ENCODE data around the gene TEAD3. TPM values are rescaled to one million over a fixed set of nuclear protein-coding genes. Genes with fewer than 3 reads are reported as not detected.

Gene TEAD3
- total and polyA plus RNA-seq, 2 of the 4 experiments (the other 2 are of a cell fraction) = 5.2 to 28.0 TPM

DNA sequence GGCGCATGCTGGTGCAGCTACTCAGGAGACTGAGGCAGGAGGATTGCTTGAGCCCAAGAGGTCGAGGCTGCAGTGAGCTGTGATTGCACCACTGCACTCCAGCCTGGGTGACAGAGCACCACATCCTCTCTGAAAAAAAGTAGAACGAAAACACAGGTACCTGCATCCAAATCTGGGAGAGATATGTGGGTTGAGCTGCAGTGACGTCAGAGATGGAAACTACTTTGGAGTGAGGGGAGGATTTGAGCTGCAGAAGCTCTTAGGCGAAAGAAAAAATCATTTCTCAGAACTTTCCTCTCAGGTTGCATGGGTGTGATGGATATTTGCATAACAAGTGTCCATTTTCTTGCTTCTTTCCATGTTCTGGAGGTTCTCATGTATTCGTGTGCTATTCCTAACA is 19.8 kb upstream of the TEAD3 start:
- no peaks in the 10 kb centered on the region for H3K9me1 ChIP-seq (ENCODE audit: insufficient read depth, low read length)
- H4K5ac ChIP-seq (ENCODE audit: low read depth, low read length) = no peak overlapping the region
- H2BK15ac ChIP-seq (ENCODE audit: low read depth, low read length) = no peak overlapping the region
- POLR2A ChIA-PET (ENCODE audit: unreplicated experiment) = no interaction called here
- H3K79me1 ChIP-seq (ENCODE audit: low read depth in 1 of 2, low read length in 2 of 2) = no peaks in the 10 kb centered on the region
- H3K4ac ChIP-seq (ENCODE audit: low read depth, low read length) = no peak overlapping the region
- CTCF ChIA-PET = no interaction called here
- no peak overlapping the region for H3K56ac ChIP-seq (ENCODE audit: extremely low read depth, insufficient read depth, low read length)
- H3K27ac ChIP-seq (ENCODE audit: insufficient read depth, low read length) = no peak overlapping the region
- no peak overlapping the region for H3K4me2 ChIP-seq (ENCODE audit: low read depth, low read length)
- no peak overlapping the region for H2BK5ac ChIP-seq (ENCODE audit: low read depth, low read length, poor library complexity, severe bottlenecking)
- in situ Hi-C loops (cut with MboI; ENCODE audit: low sequenced_read_pairs) = no loop called here
- H4K8ac ChIP-seq (ENCODE audit: low read depth in 2 of 2, low read length in 2 of 2) = no peak overlapping the region
- no peak overlapping the region for H3K23ac ChIP-seq (ENCODE audit: low read depth, low read length)
- no peak overlapping the region for H4K91ac ChIP-seq (ENCODE audit: insufficient read depth, low read depth, low read length)
- no peak overlapping the region for H2AFZ ChIP-seq (replicated peaks; ENCODE audit: low read length, poor library complexity)
- H3K4me1 ChIP-seq (ENCODE audit: control insufficient read depth, insufficient read depth, low read length) = no peaks in the 10 kb centered on the region
- WGBS, 2 experiments (ENCODE audit: extremely low coverage in 2 of 2, insufficient read length in 1 of 2) = 80% methylated on average over 1 of the region's 6 CpGs; no CpG with 5 or more reads in 1 of the 2 experiments
- H3K9ac ChIP-seq (ENCODE audit: low read depth, low read length) = no peak overlapping the region
- DNase-seq (no peak), ATAC-seq (ENCODE audit: low read depth) (no peak)
- no peaks in the 10 kb centered on the region for H3K9me3 ChIP-seq (ENCODE audit: control insufficient read depth, insufficient read depth, low read length)
- TF ChIP-seq MXI1 (IDR thresholded peaks at IDR 0.05; ENCODE audit: borderline replicate concordance, low read depth, low read length) (no peak), RCOR1 (IDR thresholded peaks at IDR 0.05; ENCODE audit: insufficient replicate concordance, low read length) (no peak), MAZ (IDR thresholded peaks at IDR 0.05; ENCODE audit: borderline replicate concordance, low read depth, low read length) (no peak), BHLHE40 (IDR thresholded peaks at IDR 0.05; ENCODE audit: low read depth, low read length) (no peak), CEBPB (IDR thresholded peaks at IDR 0.05; ENCODE audit: low read depth, low read length) (no peak), RAD21 (IDR thresholded peaks at IDR 0.05; ENCODE audit: low read length) (no peak), FOS (IDR thresholded peaks at IDR 0.05; ENCODE audit: low read depth, low read length) (no peak), NFE2L2 (IDR thresholded peaks at IDR 0.05; ENCODE audit: low read depth, low read length) (no peak), POLR2A (IDR thresholded peaks at IDR 0.05; ENCODE audit: low read depth, low read length) (no peak), MAFK (IDR thresholded peaks at IDR 0.05; ENCODE audit: low read depth, low read length) (no peak), CHD1 (IDR thresholded peaks at IDR 0.05; ENCODE audit: low read depth, low read length) (no peak), RFX5 (IDR thresholded peaks at IDR 0.05; ENCODE audit: low read depth, low read length) (no peak)
- TF ChIP-seq, protein P1, sequence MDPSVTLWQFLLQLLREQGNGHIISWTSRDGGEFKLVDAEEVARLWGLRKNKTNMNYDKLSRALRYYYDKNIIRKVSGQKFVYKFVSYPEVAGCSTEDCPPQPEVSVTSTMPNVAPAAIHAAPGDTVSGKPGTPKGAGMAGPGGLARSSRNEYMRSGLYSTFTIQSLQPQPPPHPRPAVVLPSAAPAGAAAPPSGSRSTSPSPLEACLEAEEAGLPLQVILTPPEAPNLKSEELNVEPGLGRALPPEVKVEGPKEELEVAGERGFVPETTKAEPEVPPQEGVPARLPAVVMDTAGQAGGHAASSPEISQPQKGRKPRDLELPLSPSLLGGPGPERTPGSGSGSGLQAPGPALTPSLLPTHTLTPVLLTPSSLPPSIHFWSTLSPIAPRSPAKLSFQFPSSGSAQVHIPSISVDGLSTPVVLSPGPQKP (IDR thresholded peaks at IDR 0.05; ENCODE audit: borderline replicate concordance, low read depth, low read length) = no peak
- TF ChIP-seq, protein P2, sequence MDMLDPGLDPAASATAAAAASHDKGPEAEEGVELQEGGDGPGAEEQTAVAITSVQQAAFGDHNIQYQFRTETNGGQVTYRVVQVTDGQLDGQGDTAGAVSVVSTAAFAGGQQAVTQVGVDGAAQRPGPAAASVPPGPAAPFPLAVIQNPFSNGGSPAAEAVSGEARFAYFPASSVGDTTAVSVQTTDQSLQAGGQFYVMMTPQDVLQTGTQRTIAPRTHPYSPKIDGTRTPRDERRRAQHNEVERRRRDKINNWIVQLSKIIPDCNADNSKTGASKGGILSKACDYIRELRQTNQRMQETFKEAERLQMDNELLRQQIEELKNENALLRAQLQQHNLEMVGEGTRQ (IDR thresholded peaks at IDR 0.05; ENCODE audit: low read depth, low read length) = no peak
- TF ChIP-seq, protein P3, sequence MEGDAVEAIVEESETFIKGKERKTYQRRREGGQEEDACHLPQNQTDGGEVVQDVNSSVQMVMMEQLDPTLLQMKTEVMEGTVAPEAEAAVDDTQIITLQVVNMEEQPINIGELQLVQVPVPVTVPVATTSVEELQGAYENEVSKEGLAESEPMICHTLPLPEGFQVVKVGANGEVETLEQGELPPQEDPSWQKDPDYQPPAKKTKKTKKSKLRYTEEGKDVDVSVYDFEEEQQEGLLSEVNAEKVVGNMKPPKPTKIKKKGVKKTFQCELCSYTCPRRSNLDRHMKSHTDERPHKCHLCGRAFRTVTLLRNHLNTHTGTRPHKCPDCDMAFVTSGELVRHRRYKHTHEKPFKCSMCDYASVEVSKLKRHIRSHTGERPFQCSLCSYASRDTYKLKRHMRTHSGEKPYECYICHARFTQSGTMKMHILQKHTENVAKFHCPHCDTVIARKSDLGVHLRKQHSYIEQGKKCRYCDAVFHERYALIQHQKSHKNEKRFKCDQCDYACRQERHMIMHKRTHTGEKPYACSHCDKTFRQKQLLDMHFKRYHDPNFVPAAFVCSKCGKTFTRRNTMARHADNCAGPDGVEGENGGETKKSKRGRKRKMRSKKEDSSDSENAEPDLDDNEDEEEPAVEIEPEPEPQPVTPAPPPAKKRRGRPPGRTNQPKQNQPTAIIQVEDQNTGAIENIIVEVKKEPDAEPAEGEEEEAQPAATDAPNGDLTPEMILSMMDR (conservative IDR thresholded peaks at IDR 0.05; ENCODE audit: low read depth, low read length) = no peak
- intact Hi-C loops (cut with micrococcal nuclease) = no loop called here
- H3K18ac ChIP-seq (ENCODE audit: low read depth, low read length) = no peak overlapping the region
- no peak overlapping the region for H2AK9ac ChIP-seq (replicated peaks; ENCODE audit: low read depth, low read length, poor library complexity)
- no peaks in the 10 kb centered on the region for H3K36me3 ChIP-seq (ENCODE audit: control insufficient read depth, insufficient read depth, low read length)
- H3K14ac ChIP-seq (replicated peaks; ENCODE audit: low read depth, low read length) = no peak overlapping the region
- H2BK20ac ChIP-seq (ENCODE audit: low read depth, low read length) = no peak overlapping the region
- no peaks in the 10 kb centered on the region for H4K20me1 ChIP-seq (ENCODE audit: insufficient read depth, low read length)
- H3K4me3 ChIP-seq (ENCODE audit: insufficient read depth, low read depth, low read length) = no peak overlapping the region
- H2BK120ac ChIP-seq (ENCODE audit: low read depth, low read length) = no peak overlapping the region
- peaks cover 27% of the 10 kb centered on the region for H3K27me3 ChIP-seq (ENCODE audit: control insufficient read depth, insufficient read depth, low read length)
- BruUV-seq (replicated peaks) = no TSS peak
- H2AK5ac ChIP-seq (ENCODE audit: low read depth, low read length) = no peak overlapping the region
- dilution Hi-C loops (cut with HindIII; ENCODE audit: low sequenced_read_pairs, unreplicated experiment) = no loop called here
